Spleen (tissue), 7 donors: ENCODE data around the gene AFP.

Experiments used
- CTCF ChIP-seq, 11 experiments: fragments of 200-600 bp in 7 of 11; fragments of 450-650 bp in 4 of 11; sonication (generic) in 4 of 11; IDR thresholded peaks in 8 of 11; conservative IDR thresholded peaks in 3 of 11; 1 replicate in 7 of 11; 2 replicates in 4 of 11; pipeline versions ENCODE4 v1.4.0 to v1.8.0; 2016 to 2021; ENCODE audit warnings: antibody characterized with exemption in 11 of 11, inconsistent platforms in 4 of 11, mild to moderate bottlenecking in 1 of 11
- POLR2A ChIP-seq, 3 donors: fragments of 450-650 bp; IDR thresholded peaks; one replicate each; pipeline ENCODE4 v1.5.1; 2017; ENCODE audit warnings: antibody characterized with exemption in 3 of 3, mild to moderate bottlenecking in 1 of 3
- POLR2AphosphoS5 ChIP-seq, 3 donors: sonication (generic); formaldehyde crosslinking; IDR thresholded peaks; one replicate each; pipeline ENCODE4 v1.5.1; 2017; ENCODE audit warnings: antibody characterized with exemption in 3 of 3
- donor health status: DM: no; HTN: no; CAD: no; lungs with moderate emphysema.
- donor health status: DM: no; HTN: no; CAD: no.
- donor health status: DM: no; HTN: no; CAD: no.

GRCh38 chr4:73505567-73505966, 69.5 kb downstream of the AFP start:
- no peak for TF ChIP-seq CTCF (IDR thresholded peaks at IDR 0.05 in 8 of 11, conservative IDR thresholded peaks at IDR 0.05 in 3 of 11)
- no peak for TF ChIP-seq POLR2AphosphoS5 (IDR thresholded peaks at IDR 0.05)
- TF ChIP-seq POLR2A (IDR thresholded peaks at IDR 0.05): no peak
